GM12878 (cell line): ENCODE measurements around the gene TAX1BP3. TPM values are rescaled to one million over a fixed set of nuclear protein-coding genes. Genes with fewer than 3 reads are reported as not detected.

Experiments used
- BHLHE40 ChIP-seq, 2 experiments: fragments of 450-650 bp in 1 of 2; IDR thresholded peaks; 2 replicates each; pipeline ENCODE4 v1.6.1; 2011 to 2017; ENCODE audit warnings: low read depth in 2 of 2, borderline replicate concordance in 1 of 2, improper control_type of control experiment in 1 of 2, low read length in 1 of 2, mild to moderate bottlenecking in 1 of 2
- BRCA1 ChIP-seq: IDR thresholded peaks from 2 replicates; pipeline ENCODE4 v1.6.1; 2011; ENCODE audit warnings: low read depth, low read length, improper control_type of control experiment
- CBX3 ChIP-seq: fragments of 200-600 bp; sonication (generic); IDR thresholded peaks from 2 replicates; pipeline ENCODE4 v1.6.1; 2016; ENCODE audit warnings: low read depth, borderline replicate concordance
- CHD2 ChIP-seq: IDR thresholded peaks from 2 replicates; pipeline ENCODE4 v1.6.1; 2011; ENCODE audit warnings: low read depth, low read length, improper control_type of control experiment, borderline replicate concordance
- DPF2 ChIP-seq: fragments of 450-650 bp; IDR thresholded peaks from 2 replicates; pipeline ENCODE4 v1.6.1; 2017; ENCODE audit warnings: mild to moderate bottlenecking
- E2F8 ChIP-seq: fragments of 450-650 bp; IDR thresholded peaks from 2 replicates; pipeline ENCODE4 v1.6.1; 2018; ENCODE audit warnings: mild to moderate bottlenecking, low read depth, moderate library complexity; ENCODE audit not compliant: partially characterized antibody
- ETV6 ChIP-seq, 2 experiments: fragments of 450-650 bp in 1 of 2; IDR thresholded peaks in 1 of 2; conservative IDR thresholded peaks in 1 of 2; 2 replicates each; pipeline ENCODE4 v1.6.1; 2014; ENCODE audit warnings: antibody characterized with exemption in 1 of 2, borderline replicate concordance in 1 of 2, low read depth in 1 of 2, mild to moderate bottlenecking in 1 of 2, moderate library complexity in 1 of 2
- GABPA ChIP-seq: IDR thresholded peaks from 2 replicates; pipeline ENCODE4 v1.6.1; 2014; ENCODE audit warnings: antibody characterized with exemption, low read depth, mild to moderate bottlenecking, inconsistent platforms
- HDAC2 ChIP-seq: fragments of 200-600 bp; sonication (generic); IDR thresholded peaks from 2 replicates; pipeline ENCODE4 v1.6.1; 2017
- IKZF1 ChIP-seq: fragments of 450-650 bp; conservative IDR thresholded peaks from 2 replicates; pipeline ENCODE4 v1.6.1; 2017; ENCODE audit warnings: antibody characterized with exemption, mild to moderate bottlenecking
- KLF5 ChIP-seq: fragments of 450-650 bp; IDR thresholded peaks from 2 replicates; pipeline ENCODE4 v1.6.1; 2014; ENCODE audit warnings: mild to moderate bottlenecking; ENCODE audit not compliant: partially characterized antibody
- LARP7 ChIP-seq: fragments of 450-650 bp; IDR thresholded peaks from 2 replicates; pipeline ENCODE4 v1.6.1; 2017; ENCODE audit warnings: mild to moderate bottlenecking
- NBN ChIP-seq: fragments of 450-650 bp; IDR thresholded peaks from 2 replicates; pipeline ENCODE4 v1.6.1; 2016
- NFYA ChIP-seq: IDR thresholded peaks from 2 replicates; pipeline ENCODE4 v1.6.1; 2011; ENCODE audit warnings: low read depth, mild to moderate bottlenecking, low read length, improper control_type of control experiment, borderline replicate concordance
- PKNOX1 ChIP-seq: fragments of 450-650 bp; IDR thresholded peaks from 2 replicates; pipeline ENCODE4 v1.6.1; 2016; ENCODE audit warnings: mild to moderate bottlenecking
- POLR2A ChIP-seq: IDR thresholded peaks from 2 replicates; pipeline ENCODE4 v1.6.1; 2011; ENCODE audit warnings: low read depth, mild to moderate bottlenecking, low read length
- RAD51 ChIP-seq: fragments of 450-650 bp; IDR thresholded peaks from 2 replicates; pipeline ENCODE4 v1.6.1; 2016; ENCODE audit warnings: moderate library complexity, mild to moderate bottlenecking, inconsistent platforms
- RELA ChIP-seq: fragments of 450-650 bp; IDR thresholded peaks from 2 replicates; pipeline ENCODE4 v1.8.0; 2014; ENCODE audit warnings: borderline replicate concordance; ENCODE audit not compliant: partially characterized antibody
- SIN3A ChIP-seq: IDR thresholded peaks from 2 replicates; pipeline ENCODE4 v1.6.1; 2012; ENCODE audit warnings: low read depth, low read length, improper control_type of control experiment
- SIX5 ChIP-seq: IDR thresholded peaks from 2 replicates; pipeline ENCODE4 v1.6.1; 2011; ENCODE audit warnings: mild to moderate bottlenecking, low read depth, low read length, moderate library complexity; ENCODE audit not compliant: severe bottlenecking
- SRF ChIP-seq, 2 experiments: IDR thresholded peaks; 2 replicates each; pipeline ENCODE4 v1.6.1; 2011; ENCODE audit warnings: low read depth in 2 of 2, low read length in 2 of 2, mild to moderate bottlenecking in 1 of 2, moderate library complexity in 1 of 2
- TAF1 ChIP-seq: IDR thresholded peaks from 2 replicates; pipeline ENCODE4 v1.6.1; 2011; ENCODE audit warnings: mild to moderate bottlenecking, low read depth, low read length, borderline replicate concordance
- ZNF622 ChIP-seq: fragments of 450-650 bp; IDR thresholded peaks from 2 replicates; pipeline ENCODE4 v1.6.1; 2017; ENCODE audit warnings: mild to moderate bottlenecking, inconsistent platforms
- polyA plus RNA-seq, 11 experiments: library from polyadenylated mRNA; depleted of rRNA in 4 of 11; unstranded in 6 of 11; stranded (reverse) in 5 of 11; fragments of >200 nt; fragmentation: Nextera tagmentation in 4 of 11; fragmentation: Illumina TruSeq in 1 of 11; extraction: Ambion mirVana in 4 of 11; extraction: Trizol in 1 of 11; gene quantifications; 1 replicate in 1 of 11; 2 replicates in 10 of 11; pipeline versions ENCODE4 v1.2.1 to v1.2.3, GENCODE V29; 2011 to 2016; ENCODE audit warnings: inconsistent platforms in 2 of 11, missing spikeins in 2 of 11, low read depth in 1 of 11
- total RNA-seq, 4 experiments: library from RNA; depleted of rRNA in 3 of 4; stranded (reverse); fragments of >200 nt in 3 of 4; fragmentation: Illumina TruSeq in 1 of 4; extraction: Trizol in 1 of 4; gene quantifications; 2 replicates each; pipeline versions ENCODE4 v1.2.1 to v1.2.3, GENCODE V29; 2013 to 2021
- TF ChIP-seq, protein P1 (sequence below): IDR thresholded peaks from 2 replicates; pipeline ENCODE4 v1.6.1; 2012; ENCODE audit warnings: low read length, inconsistent platforms
- TF ChIP-seq, protein P2 (sequence below): fragments of 450-650 bp; IDR thresholded peaks from 2 replicates; pipeline ENCODE4 v1.6.1; 2017; ENCODE audit warnings: low read depth, mild to moderate bottlenecking, moderate library complexity

Gene TAX1BP3
- total and polyA plus RNA-seq, 10 of the 15 experiments (the other 5 are each of a cell fraction or from before 2014, with no cell fraction given): 1.00 to 40.4 (median 15.4) TPM

GRCh38 chr17:3636154-3636907 lies 32.0 kb downstream of the TAX1BP3 start, which contains the start of the genes CTNS and SHPK (continued):
- TF ChIP-seq, protein P1, sequence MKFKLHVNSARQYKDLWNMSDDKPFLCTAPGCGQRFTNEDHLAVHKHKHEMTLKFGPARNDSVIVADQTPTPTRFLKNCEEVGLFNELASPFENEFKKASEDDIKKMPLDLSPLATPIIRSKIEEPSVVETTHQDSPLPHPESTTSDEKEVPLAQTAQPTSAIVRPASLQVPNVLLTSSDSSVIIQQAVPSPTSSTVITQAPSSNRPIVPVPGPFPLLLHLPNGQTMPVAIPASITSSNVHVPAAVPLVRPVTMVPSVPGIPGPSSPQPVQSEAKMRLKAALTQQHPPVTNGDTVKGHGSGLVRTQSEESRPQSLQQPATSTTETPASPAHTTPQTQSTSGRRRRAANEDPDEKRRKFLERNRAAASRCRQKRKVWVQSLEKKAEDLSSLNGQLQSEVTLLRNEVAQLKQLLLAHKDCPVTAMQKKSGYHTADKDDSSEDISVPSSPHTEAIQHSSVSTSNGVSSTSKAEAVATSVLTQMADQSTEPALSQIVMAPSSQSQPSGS: no peak
- TF ChIP-seq BHLHE40 (IDR thresholded peaks at IDR 0.05; ENCODE audit: borderline replicate concordance in 1 of 2, low read depth in 2 of 2, low read length in 1 of 2) (peak in 1 of 2 experiments; percentile 74; a peak in 2 of 4 replicates), RELA (peak; percentile 79), DPF2 (peak; percentile 87), TAF1 (peak; percentile 73), LARP7 (peak; percentile 93), NBN (peak; percentile 58; the same call in 1 of the 2 replicates), SIX5 (peak; percentile 86), SRF (IDR thresholded peaks at IDR 0.05; ENCODE audit: low read depth in 2 of 2, low read length in 2 of 2) (0 out of 4 replicates have a peak, but pooled peaks of 1 of the 2 experiments have one; percentile 27), ZNF622 (no peak), RAD51 (peak; percentile 99), PKNOX1 (peak; percentile 98), GABPA (peak; percentile 90), IKZF1 (peak; percentile 98), CBX3 (no peak), KLF5 (peak; percentile 67), BRCA1 (no peak), ETV6 (conservative IDR thresholded peaks at IDR 0.05 in 1 of 2, IDR thresholded peaks at IDR 0.05 in 1 of 2; ENCODE audit: borderline replicate concordance in 1 of 2, low read depth in 1 of 2) (no peak), SIN3A (peak; percentile 96), HDAC2 (0 out of 2 replicates have a peak, but pooled peaks have one; percentile 68), NFYA (no peak), E2F8 (peak; percentile 74), POLR2A (peak; percentile 77), CHD2 (peak; percentile 36; the same call in 1 of the 2 replicates)
- TF ChIP-seq, protein P2, sequence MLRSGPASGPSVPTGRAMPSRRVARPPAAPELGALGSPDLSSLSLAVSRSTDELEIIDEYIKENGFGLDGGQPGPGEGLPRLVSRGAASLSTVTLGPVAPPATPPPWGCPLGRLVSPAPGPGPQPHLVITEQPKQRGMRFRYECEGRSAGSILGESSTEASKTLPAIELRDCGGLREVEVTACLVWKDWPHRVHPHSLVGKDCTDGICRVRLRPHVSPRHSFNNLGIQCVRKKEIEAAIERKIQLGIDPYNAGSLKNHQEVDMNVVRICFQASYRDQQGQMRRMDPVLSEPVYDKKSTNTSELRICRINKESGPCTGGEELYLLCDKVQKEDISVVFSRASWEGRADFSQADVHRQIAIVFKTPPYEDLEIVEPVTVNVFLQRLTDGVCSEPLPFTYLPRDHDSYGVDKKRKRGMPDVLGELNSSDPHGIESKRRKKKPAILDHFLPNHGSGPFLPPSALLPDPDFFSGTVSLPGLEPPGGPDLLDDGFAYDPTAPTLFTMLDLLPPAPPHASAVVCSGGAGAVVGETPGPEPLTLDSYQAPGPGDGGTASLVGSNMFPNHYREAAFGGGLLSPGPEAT: peak; percentile 42; the same call in 1 of the 2 replicates
